MM.1S (cell line): ENCODE data around the gene SLC24A1.

Source experiments
- DNase-seq: peaks from one replicate; pipeline ENCODE4 v3.0.0-alpha.2; 2015
- H2AFZ ChIP-seq: fragments of 300-600 bp; sonication (generic); 2 replicates; pipeline ENCODE4 v1.6.0; 2016; ENCODE audit warnings: antibody characterized with exemption, low read length
- H3F3A ChIP-seq: fragments of 300-600 bp; sonication (generic); 2 replicates; pipeline ENCODE4 v1.6.1; 2016; ENCODE audit warnings: mild to moderate bottlenecking, antibody characterized with exemption, low read length, moderate library complexity, mixed read lengths; ENCODE audit not compliant: insufficient read depth
- H3K27ac ChIP-seq: fragments of 300-600 bp; sonication (generic); 2 replicates; pipeline ENCODE4 v1.5.1; 2016; ENCODE audit warnings: mild to moderate bottlenecking, low read length
- H3K27me3 ChIP-seq: fragments of 300-600 bp; sonication (generic); replicated peaks from 2 replicates; pipeline ENCODE4 v1.6.0; 2016; ENCODE audit warnings: low read length; ENCODE audit not compliant: insufficient read depth
- H3K36me3 ChIP-seq: fragments of 300-600 bp; sonication (generic); replicated peaks from 2 replicates; pipeline ENCODE4 v1.6.1; 2016; ENCODE audit warnings: mild to moderate bottlenecking, low read length, mixed read lengths; ENCODE audit not compliant: insufficient read depth
- H3K4me1 ChIP-seq: fragments of 300-600 bp; sonication (generic); 2 replicates; pipeline ENCODE4 v1.6.1; 2016; ENCODE audit warnings: low read length, mixed read lengths
- H3K4me2 ChIP-seq: fragments of 300-600 bp; sonication (generic); 2 replicates; pipeline ENCODE4 v1.6.0; 2016; ENCODE audit warnings: low read depth, low read length
- H3K4me3 ChIP-seq: fragments of 300-600 bp; sonication (generic); 2 replicates; pipeline ENCODE4 v1.5.1; 2016; ENCODE audit warnings: low read length, mixed read lengths
- H3K79me2 ChIP-seq: fragments of 300-600 bp; sonication (generic); 2 replicates; pipeline ENCODE4 v1.6.1; 2016; ENCODE audit warnings: mixed run types, low read length, mixed read lengths
- H3K9ac ChIP-seq: fragments of 300-600 bp; sonication (generic); 2 replicates; pipeline ENCODE4 v1.6.1; 2016; ENCODE audit warnings: low read length, mixed read lengths
- H3K9me2 ChIP-seq: fragments of 300-600 bp; sonication (generic); replicated peaks from 2 replicates; pipeline ENCODE4 v1.6.1; 2016; ENCODE audit warnings: mild to moderate bottlenecking, low read length, mixed read lengths; ENCODE audit not compliant: insufficient read depth
- H3K9me3 ChIP-seq: fragments of 300-600 bp; sonication (generic); replicated peaks from 2 replicates; pipeline ENCODE4 v1.6.1; 2016; ENCODE audit warnings: mild to moderate bottlenecking, low read length, mixed read lengths; ENCODE audit not compliant: insufficient read depth
- H4K20me1 ChIP-seq: fragments of 300-600 bp; sonication (generic); 2 replicates; pipeline ENCODE4 v1.6.1; 2016; ENCODE audit warnings: mild to moderate bottlenecking, low read length, moderate library complexity, mixed read lengths; ENCODE audit not compliant: insufficient read depth
- CTCF ChIP-seq: fragments of 300-600 bp; sonication (generic); IDR thresholded peaks from 2 replicates; pipeline ENCODE4 v1.5.1; 2016; ENCODE audit warnings: antibody characterized with exemption, low read length, mixed read lengths
- EZH2 ChIP-seq: fragments of 300-600 bp; sonication (generic); optimal IDR thresholded peaks from 2 replicates; pipeline ENCODE3; 2017; ENCODE audit warnings: low read depth, mild to moderate bottlenecking, antibody characterized with exemption, low read length, mixed read lengths
- EZH2phosphoT487 ChIP-seq: fragments of 300-600 bp; sonication (generic); IDR thresholded peaks from 2 replicates; pipeline ENCODE4 v1.6.1; 2018; ENCODE audit warnings: antibody characterized with exemption, low read length

The SLC24A1 gene

DNA sequence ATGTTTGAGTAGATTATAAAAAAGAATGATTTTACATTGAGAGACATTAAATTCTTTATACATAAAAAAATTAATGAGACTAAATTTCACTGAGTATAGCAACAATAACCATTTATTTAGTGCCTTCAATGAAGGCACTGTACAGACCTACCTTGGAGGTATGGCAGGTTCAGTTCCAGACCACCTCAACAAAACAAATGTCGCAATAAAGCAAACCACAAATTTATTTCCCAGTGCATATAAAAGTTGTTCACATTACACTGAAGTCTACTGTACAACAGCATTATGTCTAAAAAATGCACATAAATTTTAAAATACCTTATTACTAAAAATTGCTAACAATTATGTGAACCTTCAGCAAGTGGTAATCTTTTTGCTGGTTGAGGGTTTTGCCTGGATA, 58.8 kb downstream of the SLC24A1 start:
- TF ChIP-seq EZH2 (no peak), EZH2phosphoT487 (no peak), CTCF (no peak)
- Histone ChIP-seq H3K36me3 (no peaks in the 10 kb centered on the region), H2AFZ (no peak overlapping the region), H3K9me3 (no peaks in the 10 kb centered on the region), H3K4me1 (no peaks in the 10 kb centered on the region), H4K20me1 (no peaks in the 10 kb centered on the region), H3K27me3 (no peaks in the 10 kb centered on the region), H3K9me2 (no peaks in the 10 kb centered on the region), H3K79me2 (no peaks in the 10 kb centered on the region), H3K4me3 (no peak overlapping the region), H3K4me2 (no peak overlapping the region), H3K27ac (no peak overlapping the region), H3F3A (no peaks in the 10 kb centered on the region), H3K9ac (no peak overlapping the region)
- DNase-seq = no peak

DNA sequence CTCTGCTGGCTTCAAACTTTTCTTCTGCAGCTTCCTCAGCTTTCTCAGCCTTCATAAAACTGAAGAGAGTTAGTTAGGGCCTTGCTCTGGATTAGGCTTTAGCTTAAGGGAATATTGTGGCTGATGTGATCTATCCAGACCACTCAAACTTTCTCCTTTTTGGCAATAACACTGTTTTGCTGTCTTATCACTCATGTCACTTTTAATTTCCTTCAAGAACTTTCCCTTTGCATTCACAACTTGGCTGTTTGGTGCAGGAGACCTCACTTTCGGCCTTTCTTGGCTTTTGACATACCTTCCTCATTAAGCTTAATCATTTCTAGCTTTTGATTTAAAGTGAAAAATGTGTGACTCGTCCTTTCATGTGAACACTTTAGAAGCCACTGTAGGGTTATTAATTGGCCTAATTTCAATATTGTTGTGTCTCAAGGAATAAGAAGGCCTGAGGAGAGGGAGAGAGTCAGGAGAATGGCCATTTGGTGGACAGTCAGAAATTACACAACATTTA, 60.7 kb downstream of the SLC24A1 start:
- Histone ChIP-seq H3K9me3 (no peaks in the 10 kb centered on the region), H3K9me2 (no peaks in the 10 kb centered on the region), H3K9ac (no peak overlapping the region), H2AFZ (no peak overlapping the region), H3K4me2 (no peak overlapping the region), H3K4me1 (no peaks in the 10 kb centered on the region), H3K4me3 (no peak overlapping the region), H3K79me2 (no peaks in the 10 kb centered on the region), H3K27ac (no peak overlapping the region), H3K27me3 (no peaks in the 10 kb centered on the region), H3F3A (no peaks in the 10 kb centered on the region), H4K20me1 (no peaks in the 10 kb centered on the region), H3K36me3 (no peaks in the 10 kb centered on the region)
- DNase-seq = no peak
- TF ChIP-seq EZH2 (no peak), CTCF (no peak), EZH2phosphoT487 (no peak)

DNA sequence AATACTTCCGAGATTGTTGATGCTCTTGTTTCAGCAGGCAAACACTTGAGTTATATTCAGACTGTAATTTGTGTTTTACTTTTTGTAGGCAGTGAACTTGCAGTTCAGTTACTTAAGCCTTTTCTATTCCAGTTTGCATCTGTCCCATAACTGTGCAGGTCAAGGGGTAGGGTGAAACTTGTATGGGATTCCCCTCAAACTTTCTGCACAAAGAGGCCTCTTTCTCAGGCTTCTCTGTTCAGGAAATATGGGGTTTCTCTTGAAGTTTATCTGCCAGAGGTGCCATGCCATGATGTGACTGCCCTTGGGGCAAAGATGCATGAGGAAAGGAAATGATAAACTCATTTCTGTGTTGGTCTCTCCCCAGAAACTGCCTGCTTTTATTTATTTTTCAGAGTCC, 66.7 kb downstream of the SLC24A1 start:
- no peaks in the 10 kb centered on the region for H3K9me2 ChIP-seq
- no peak overlapping the region for H3K27ac ChIP-seq
- TF ChIP-seq EZH2 (no peak), CTCF (no peak), EZH2phosphoT487 (no peak)
- H3K9ac ChIP-seq = no peak overlapping the region
- H3F3A ChIP-seq = no peaks in the 10 kb centered on the region
- peaks cover 23% of the 10 kb centered on the region for H3K4me1 ChIP-seq
- H3K4me2 ChIP-seq = no peak overlapping the region
- H3K4me3 ChIP-seq = no peak overlapping the region
- no peaks in the 10 kb centered on the region for H3K27me3 ChIP-seq
- H3K79me2 ChIP-seq = no peaks in the 10 kb centered on the region
- no peak overlapping the region for H2AFZ ChIP-seq
- peak; percentile 57 for DNase-seq
- H3K9me3 ChIP-seq = no peaks in the 10 kb centered on the region
- H3K36me3 ChIP-seq = peaks cover 2% of the 10 kb centered on the region; the same call in 1 of the 2 replicates
- H4K20me1 ChIP-seq = no peaks in the 10 kb centered on the region
